GM19193 (cell line): Measurements from ENCODE around the gene OR6F1.

Source experiments
- POLR2A ChIP-seq: IDR thresholded peaks from 4 replicates; pipeline ENCODE4 v1.6.1; 2011; ENCODE audit not compliant: insufficient read depth, insufficient read length; ENCODE audit errors: extremely low read depth

OR6F1 gene

DNA sequence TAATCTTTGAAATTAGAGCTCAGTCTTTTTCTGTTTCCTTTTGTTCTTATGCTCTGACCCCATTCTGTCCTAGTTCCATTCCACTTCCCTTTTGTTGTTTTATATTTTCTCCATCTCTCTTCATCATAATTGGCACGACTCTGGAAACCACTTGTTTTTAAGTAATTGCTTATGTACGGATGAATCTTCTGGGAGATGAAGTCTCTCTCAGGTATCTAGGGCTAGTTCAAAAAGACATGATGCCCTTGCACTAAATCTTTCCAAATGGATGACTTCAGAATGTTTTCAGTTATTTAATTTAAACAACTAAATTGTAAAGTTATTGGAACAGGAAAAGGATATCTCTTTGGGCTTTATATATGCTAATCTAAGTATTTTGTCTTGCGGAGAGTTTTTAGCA, at the start of gene OR6F1:
Gene OR6F1, minus strand, starts transcription at position 101 of the 400 bp plus-strand sequence. CDS start 3,891 bp downstream, outside the sequence.
- TF ChIP-seq POLR2A, result no peak

GRCh38 chr1:247760456-247760855, 44.0 kb upstream of the OR6F1 start, which contains the start of gene OR1C1:
Gene OR1C1, minus strand, starts transcription at chr1:247760556. Its CDS starts 2,150 bp downstream, at chr1:247758406.
- TF ChIP-seq POLR2A, result no peak

DNA sequence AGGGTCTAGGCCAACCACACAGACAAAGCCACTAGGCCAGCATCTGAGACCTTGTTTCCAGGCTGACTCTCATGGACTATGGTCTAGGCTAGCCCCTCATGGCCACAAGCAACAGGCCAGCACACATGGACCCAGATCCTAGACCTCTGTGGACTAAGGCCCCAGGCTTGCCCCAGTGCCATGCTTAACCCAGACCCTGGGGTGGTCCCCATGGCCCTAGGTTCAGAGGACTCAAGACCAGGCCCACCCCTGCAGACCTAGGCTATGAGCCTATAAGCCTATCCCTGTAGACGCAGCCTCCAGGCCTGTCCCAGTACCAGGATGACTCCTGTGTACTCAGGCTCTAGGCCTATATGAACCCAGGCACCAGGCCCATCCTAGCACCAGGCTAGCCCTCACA, 33.4 kb upstream of the OR6F1 start:
- TF ChIP-seq POLR2A, result no peak

DNA sequence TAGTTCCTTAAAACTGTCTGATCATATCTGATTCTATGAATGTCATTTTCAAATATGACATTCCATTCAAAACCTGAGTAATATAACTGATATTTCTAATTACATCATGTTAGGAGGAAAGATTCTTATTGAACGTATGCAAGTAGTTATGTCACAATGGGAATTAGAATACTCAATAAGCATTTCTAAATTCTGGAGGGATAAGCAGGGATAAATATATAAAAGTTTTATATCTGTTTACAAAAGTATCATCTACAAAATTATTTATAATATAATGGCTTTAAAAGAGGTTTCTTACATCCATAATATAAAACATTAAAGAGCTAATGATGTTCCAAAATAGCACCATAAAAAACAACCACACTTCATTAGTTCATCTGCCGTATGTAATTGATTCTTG, 31.6 kb upstream of the OR6F1 start, which contains the start of gene OR14A2:
Gene OR14A2, minus strand, starts transcription at position 101 of the 400 bp plus-strand sequence.
- no peak for TF ChIP-seq POLR2A

DNA sequence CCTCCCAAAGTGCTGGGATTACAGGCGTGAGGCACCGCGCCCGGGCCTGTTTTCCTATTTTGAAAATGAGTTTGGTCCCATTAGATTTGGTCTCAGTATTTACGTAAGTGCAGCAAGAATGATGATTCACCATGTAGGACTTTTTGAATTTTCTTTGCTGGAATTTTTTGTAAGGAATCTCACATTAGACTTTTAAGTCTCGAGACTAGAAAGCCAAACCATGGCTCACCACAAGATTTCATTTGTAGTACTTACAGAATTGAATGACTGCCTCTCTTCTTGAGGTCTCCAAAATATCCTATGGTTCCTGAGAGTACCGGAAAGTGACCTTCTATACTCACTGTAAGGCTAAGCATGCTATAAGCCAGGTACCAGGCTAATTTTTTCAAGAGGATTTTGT, 31.2 kb upstream of the OR6F1 start:
- no peak for TF ChIP-seq POLR2A

GRCh38 chr1:247746391-247746935, 30.0 kb upstream of the OR6F1 start:
- TF ChIP-seq POLR2A, result no peak

GRCh38 chr1:247741756-247742155, 25.3 kb upstream of the OR6F1 start:
- TF ChIP-seq POLR2A, result no peak

GRCh38 chr1:247740721-247741120, 24.3 kb upstream of the OR6F1 start:
- TF ChIP-seq POLR2A, result no peak

GRCh38 chr1:247738315-247738714, 21.9 kb upstream of the OR6F1 start, which contains the start of gene OR14K1:
Gene OR14K1, plus strand, starts transcription at chr1:247738615. Its CDS starts 0 bp downstream, at chr1:247738615.
- no peak for TF ChIP-seq POLR2A

GRCh38 chr1:247721222-247721621, 4.8 kb upstream of the OR6F1 start:
- TF ChIP-seq POLR2A, result no peak

DNA sequence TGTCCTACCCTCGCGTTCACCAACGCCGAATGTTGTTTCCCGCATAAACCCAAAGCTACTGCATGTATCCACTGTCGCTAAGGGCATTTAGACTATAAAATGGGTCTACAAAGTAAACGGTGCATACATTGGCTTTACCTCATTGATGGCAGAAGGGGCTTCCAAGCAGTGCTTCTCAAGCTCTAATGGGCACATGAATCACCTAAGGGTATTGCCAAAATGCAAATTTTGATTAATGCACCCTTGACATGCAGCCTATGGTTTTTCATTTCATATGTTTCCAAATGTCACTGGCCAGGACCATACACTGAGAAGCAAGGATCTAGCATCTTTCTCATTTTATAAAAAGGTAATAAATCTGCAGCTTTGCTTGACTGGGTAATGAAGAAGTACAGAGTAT, 2.7 kb downstream of the OR6F1 start:
- no peak for TF ChIP-seq POLR2A

DNA sequence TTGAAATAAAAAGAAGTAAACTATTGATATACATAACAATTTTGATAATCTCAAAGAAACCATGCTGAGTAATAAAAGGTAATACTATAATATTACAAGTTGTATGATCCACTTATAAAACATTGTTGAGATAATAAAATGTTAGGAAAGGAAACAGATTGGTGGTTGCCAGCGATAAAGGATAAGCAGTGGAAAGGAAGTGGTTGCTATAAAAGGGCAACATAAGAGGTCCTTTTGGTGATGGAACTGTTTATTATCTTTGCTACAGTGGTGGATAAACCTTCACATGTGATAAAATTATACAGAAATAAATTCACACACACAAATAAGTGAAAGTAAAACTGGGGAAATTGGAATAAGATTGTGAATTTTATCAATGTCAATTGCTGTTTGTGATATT, 15.1 kb downstream of the OR6F1 start:
- TF ChIP-seq POLR2A, result no peak

GRCh38 chr1:247681288-247681897, 35.1 kb downstream of the OR6F1 start:
- no peak for TF ChIP-seq POLR2A

DNA sequence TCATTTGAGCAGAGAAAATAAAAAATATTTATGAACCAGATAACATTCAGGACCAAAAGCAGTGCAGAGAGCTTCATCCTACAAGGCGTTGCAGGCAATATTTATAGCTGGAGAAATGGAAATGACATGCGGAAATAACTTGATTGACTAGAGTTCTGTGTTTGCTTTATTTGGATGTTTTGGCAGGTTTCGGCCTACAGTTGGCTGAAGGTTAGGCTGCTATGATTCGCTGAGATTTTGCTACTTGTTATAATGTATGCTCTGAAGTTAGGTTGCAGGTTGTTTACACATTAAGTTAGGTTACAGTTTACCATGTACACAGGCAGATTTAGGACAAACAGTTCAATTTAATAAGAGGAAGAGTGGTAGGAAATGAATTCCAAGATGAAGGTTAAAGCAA, 36.3 kb downstream of the OR6F1 start:
- no peak for TF ChIP-seq POLR2A

- no peak for TF ChIP-seq POLR2A
Measured at GRCh38 chr1:247679639-247680038, 36.8 kb downstream of the OR6F1 start, which contains the start of gene OR13G1. Gene OR13G1, minus strand, starts transcription at chr1:247679739. Its CDS starts 6,698 bp downstream, at chr1:247673041.

GRCh38 chr1:247669225-247669624, 47.2 kb downstream of the OR6F1 start:
- TF ChIP-seq POLR2A, result no peak
